Right lobe of liver (tissue), 6 donors: ENCODE measurements around the gene CMTM2. TPM values are rescaled to one million over a fixed set of nuclear protein-coding genes. Genes with fewer than 3 reads are reported as not detected.

Source experiments
- ATAC-seq, 4 donors: fragments of 200-7000 bp; cut with Tn5 transposase; one replicate each; pipeline ENCODE4 v1.9.1; 2020; ENCODE audit warnings: mild to moderate bottlenecking in 4 of 4, moderate library complexity in 4 of 4
- DNase-seq, 3 donors: peaks; one replicate each; pipeline ENCODE4 v3.0.0-alpha.2; 2020
- H3K27ac ChIP-seq, 3 donors: fragments of 200-600 bp; one replicate each; pipeline ENCODE4 v1.8.0; 2022
- H3K27me3 ChIP-seq, 2 donors: fragments of 200-600 bp; one replicate each; pipeline ENCODE4 v1.8.0; 2022
- H3K36me3 ChIP-seq, 4 donors: fragments of 200-600 bp; sonication (generic) in 1 of 4; one replicate each; pipeline versions ENCODE4 v1.5.1 to v1.8.0; 2017 to 2022; ENCODE audit warnings: control low read depth in 1 of 4
- H3K4me1 ChIP-seq, 4 donors: fragments of 200-600 bp; sonication (generic) in 1 of 4; one replicate each; pipeline versions ENCODE4 v1.5.1 to v1.8.0; 2017 to 2022; ENCODE audit warnings: control low read depth in 1 of 4
- H3K4me3 ChIP-seq, 3 donors: fragments of 200-600 bp; one replicate each; pipeline ENCODE4 v1.8.0; 2022
- H3K9me3 ChIP-seq, 4 donors: fragments of 200-600 bp; sonication (generic) in 1 of 4; one replicate each; pipeline versions ENCODE4 v1.5.1 to v1.8.0; 2017 to 2022; ENCODE audit warnings: control low read depth in 1 of 4
- CTCF ChIP-seq, 4 donors: fragments of 200-600 bp in 3 of 4; fragments of 450-650 bp in 1 of 4; IDR thresholded peaks; one replicate each; pipeline versions ENCODE4 v1.5.1 to v1.8.0; 2016 to 2022; ENCODE audit warnings: antibody characterized with exemption in 4 of 4, mild to moderate bottlenecking in 2 of 4
- POLR2A ChIP-seq: fragments of 450-650 bp; IDR thresholded peaks from one replicate; pipeline ENCODE4 v1.6.1; 2017; ENCODE audit warnings: antibody characterized with exemption, mild to moderate bottlenecking
- WGBS: methylation state at CpG from one replicate; pipeline ENCODE4 v1.1.6; 2018; ENCODE audit warnings: low coverage, low lambda C conversion rate; ENCODE audit not compliant: insufficient coverage; ENCODE audit errors: missing lambda C conversion rate; 5-methylcytosine and 5-hydroxymethylcytosine counted together
- intact Hi-C, 2 donors: fragments of 100-400 bp; cut with DNase I; formaldehyde crosslinking; loops; one replicate each; pipeline versions ENCODE4 v1.11.2 to v1.14.1; 2022
- total RNA-seq, 6 experiments: library from RNA; depleted of rRNA in 2 of 6; stranded (reverse); fragments of >200 nt in 2 of 6; fragmentation: NEBNext Ultra II Directional in 3 of 6; extraction: Animal tissue kit (Norgen Biotek cat#: 25700) in 3 of 6; gene quantifications; one replicate each; pipeline versions ENCODE4 v1.1.0 to v1.2.4, GENCODE V29; 2016 to 2023
- donor health status: DM: no; HTN: yes; CAD: no.
- donor health status: DM: no; HTN: no; CAD: no.
- donor health status: DM: no; HTN: no; CAD: no.
- donor health status: DM: no; HTN: yes; CAD: no.
- donor health status: DM: no; HTN: yes; CAD: no.

Gene CMTM2
- total RNA-seq, 6 experiments from 2014 or later = 0.44 to 0.83 (median 0.55) TPM; not detected in 3

- WGBS = 90% methylated on average over 4 of the region's 4 CpGs
- intact Hi-C loops = no loop called here
- H3K36me3 ChIP-seq = peaks cover 0 to 8% (median 2%) of the 10 kb centered on the region in 4 donors
- DNase-seq (no peak), ATAC-seq (no peak)
- H3K4me3 ChIP-seq = no peak overlapping the region
- H3K27me3 ChIP-seq = no peaks in the 10 kb centered on the region
- H3K27ac ChIP-seq = peak overlapping the region in 1 of 3 donors; percentile 78
- peaks cover 0 to 31% (median 2%) of the 10 kb centered on the region in 4 donors for H3K4me1 ChIP-seq
- no peak for TF ChIP-seq POLR2A
- no peak for TF ChIP-seq CTCF (IDR thresholded peaks at IDR 0.05)
- no peaks in the 10 kb centered on the region for H3K9me3 ChIP-seq
Observed at GRCh38 chr16:66548068-66548467, 31.2 kb upstream of the CMTM2 start.

GRCh38 chr16:66548868-66549267, 30.4 kb upstream of the CMTM2 start:
- intact Hi-C loops = no loop called here
- no peak for DNase-seq
- TF ChIP-seq CTCF (IDR thresholded peaks at IDR 0.05) (no peak), POLR2A (no peak)
- 60% methylated on average over 9 of the region's 9 CpGs for WGBS
- peak overlapping the region; percentile 73 to 95 (median 86) for H3K4me3 ChIP-seq
- peak overlapping the region; percentile 78 to 96 (median 93) for H3K27ac ChIP-seq
- no peaks in the 10 kb centered on the region for H3K27me3 ChIP-seq
- peaks cover 0 to 35% (median 3%) of the 10 kb centered on the region in 4 donors for H3K4me1 ChIP-seq
- peaks cover 0 to 5% (median 0%) of the 10 kb centered on the region in 4 donors for H3K36me3 ChIP-seq
- H3K9me3 ChIP-seq = no peaks in the 10 kb centered on the region
- ATAC-seq = no peak

GRCh38 chr16:66549284-66550131, 29.8 kb upstream of the CMTM2 start, which contains the start of gene TK2:
TK2 (minus strand) TSS chr16:66550122; CDS start chr16:66550061, 61 bp downstream.
- H3K27ac ChIP-seq = peak within 1 kb of the TSS; percentile 93 to 96 (median 93)
- intact Hi-C loops = no loop called here
- no peaks in the 10 kb centered on the region for H3K36me3 ChIP-seq
- ATAC-seq = peak; percentile 49 to 76 (median 67)
- H3K9me3 ChIP-seq = no peaks in the 10 kb centered on the region
- no peaks in the 10 kb centered on the region for H3K27me3 ChIP-seq
- peaks cover 0 to 35% (median 3%) of the 10 kb centered on the region in 4 donors for H3K4me1 ChIP-seq
- DNase-seq = peak; percentile 69 to 78 (median 75)
- peak; percentile 88 for TF ChIP-seq POLR2A
- peak in 2 of 4 donors; percentile 14 to 32 for TF ChIP-seq CTCF (IDR thresholded peaks at IDR 0.05)
- peak within 1 kb of the TSS; percentile 73 to 95 (median 86) for H3K4me3 ChIP-seq
- WGBS = 2% methylated on average over 13 of the region's 80 CpGs

- Histone ChIP-seq H3K9me3 (no peaks in the 10 kb centered on the region), H3K4me3 (no peak overlapping the region), H3K4me1 (peaks cover 0 to 35% (median 3%) of the 10 kb centered on the region in 4 donors), H3K27me3 (no peaks in the 10 kb centered on the region), H3K36me3 (no peaks in the 10 kb centered on the region), H3K27ac (peak overlapping the region; percentile 92 to 96 (median 93))
- DNase-seq = no peak
- ATAC-seq = peak in 2 of 4 donors; percentile 9 to 11
- TF ChIP-seq POLR2A = no peak
- TF ChIP-seq CTCF (IDR thresholded peaks at IDR 0.05) = peak in 2 of 4 donors; percentile 6 to 30
- intact Hi-C loops = no loop called here
- 40% methylated on average over 5 of the region's 6 CpGs for WGBS
Observed at GRCh38 chr16:66551348-66551759, 27.9 kb upstream of the CMTM2 start.
